Pancreas (tissue), 10 donors: ENCODE results near the gene ME3. TPM values are rescaled to one million over a fixed set of nuclear protein-coding genes. Genes with fewer than 3 reads are reported as not detected.
A peak's percentile ranks its signal among the peaks of the same experiment; 100 is the strongest.

ENCODE experiments used
- ATAC-seq, 4 donors: fragments of 200-7000 bp; cut with Tn5 transposase; one replicate each; pipeline versions ENCODE4 v1.8.0 to v1.9.1; 2020; ENCODE audit warnings: mild to moderate bottlenecking in 4 of 4, moderate library complexity in 4 of 4
- DNase-seq, 6 donors: peaks; one replicate each; pipeline ENCODE4 v3.0.0-alpha.2; 2020
- FAIRE-seq: peaks from 2 replicates; lab custom pipeline; 2012; peaks lifted over from hg19 to GRCh38; lab: Jason Lieb, UNC
- H3K27ac ChIP-seq, 4 donors: fragments of 200-600 bp; sonication (generic); 1 replicate in 3 of 4; 2 replicates in 1 of 4; pipeline versions ENCODE4 v1.5.0 to v1.8.0; 2020
- H3K27me3 ChIP-seq, 4 donors: fragments of 200-600 bp; one replicate each; pipeline ENCODE4 v1.8.0; 2021
- H3K36me3 ChIP-seq, 3 donors: fragments of 200-600 bp; sonication (generic) in 1 of 3; one replicate each; pipeline versions ENCODE4 v1.5.0 to v1.8.0; 2020 to 2021
- H3K4me1 ChIP-seq, 3 donors: fragments of 200-600 bp; one replicate each; pipeline ENCODE4 v1.8.0; 2021
- H3K4me3 ChIP-seq, 4 donors: fragments of 200-600 bp; sonication (generic) in 2 of 4; one replicate each; pipeline versions ENCODE4 v1.5.0 to v1.8.0; 2020 to 2021
- H3K9me3 ChIP-seq, 4 donors: fragments of 200-600 bp; one replicate each; pipeline ENCODE4 v1.8.0; 2021
- CTCF ChIP-seq, 4 donors: fragments of 200-600 bp; sonication (generic) in 3 of 4; IDR thresholded peaks; one replicate each; pipeline versions ENCODE4 v1.5.0 to v1.8.0; 2021; ENCODE audit warnings: antibody characterized with exemption in 4 of 4
- WGBS, 2 donors: extraction: QIAGEN DNeasy Blood & Tissue Kit; methylation state at CpG; one replicate each; pipeline ENCODE4 v1.1.7; 2013; 5-methylcytosine and 5-hydroxymethylcytosine counted together
- intact Hi-C, 3 donors: fragments of 100-400 bp; cut with DNase I; formaldehyde crosslinking; loops; one replicate each; pipeline versions ENCODE4 v1.11.1 to v1.14.2; 2022
- polyA plus RNA-seq, 2 donors: library from polyadenylated mRNA; stranded (reverse); fragments of 200-250 nt; gene quantifications; one replicate each; pipeline ENCODE4 v1.2.3, GENCODE V29; 2013
- total RNA-seq, 6 donors: library from RNA; stranded (reverse); fragmentation: NEBNext Ultra II Directional in 4 of 6; extraction: Animal tissue kit (Norgen Biotek cat#: 25700) in 4 of 6; gene quantifications; one replicate each; pipeline versions ENCODE4 v1.2.1 to v1.2.4, GENCODE V29; 2021 to 2023
- donor health status: healthy with polysubstance abuse.
- donor health status: DM: no; HTN: no; CAD: no; lungs with moderate emphysema.
- donor health status: DM: no; HTN: no; CAD: no.
- donor health status: control.
- donor health status: control.
- donor health status: Bipolar disorder and iron deficiency.
- donor health status: DM: yes; HTN: yes; CAD: no.
- donor health status: DM: no; HTN: no; CAD: no.
- donor health status: DM: no; HTN: no; CAD: no.
- donor health status: DM: yes; HTN: yes; CAD: no.

ME3 gene
- total and polyA plus RNA-seq, 8 donors, result 6.5 to 38.8 (median 13.2) TPM

- Histone ChIP-seq H3K36me3 (no peaks in the 10 kb centered on the region), H3K4me1 (no peaks in the 10 kb centered on the region), H3K9me3 (no peaks in the 10 kb centered on the region), H3K27me3 (no peaks in the 10 kb centered on the region), H3K4me3 (no peak overlapping the region), H3K27ac (no peak overlapping the region)
- ATAC-seq, result no peak
- FAIRE-seq, result no peak
- WGBS, 2 donors, result 93 to 97% methylated on average over 2 of the region's 2 CpGs
- no peak for DNase-seq
- TF ChIP-seq CTCF (IDR thresholded peaks at IDR 0.05), result no peak
- intact Hi-C loops, result no loop called here
Measured at GRCh38 chr11:86396396-86396795, 276.0 kb downstream of the ME3 start.

GRCh38 chr11:86395061-86395551 is 277.3 kb downstream of the ME3 start:
- H3K27me3 ChIP-seq, result no peaks in the 10 kb centered on the region
- ATAC-seq (peak in 3 of 4 donors; percentile 54 to 79 (median 58)), DNase-seq (no peak), FAIRE-seq (no peak)
- no peaks in the 10 kb centered on the region for H3K9me3 ChIP-seq
- no peak overlapping the region for H3K4me3 ChIP-seq
- H3K27ac ChIP-seq, result no peak overlapping the region
- no peaks in the 10 kb centered on the region for H3K36me3 ChIP-seq
- H3K4me1 ChIP-seq, result no peaks in the 10 kb centered on the region
- intact Hi-C loops, result no loop called here
- no peak for TF ChIP-seq CTCF (IDR thresholded peaks at IDR 0.05)
- 45 to 46% methylated on average over 6 of the region's 6 CpGs for WGBS, 2 donors

Other genes starting within 250 kb of the ME3 start
- gene PRSS23, start 127.9 kb upstream of the ME3 start, total RNA-seq, result 10 to 100 TPM in 5 of 6 donors, 1 to 10 TPM in 1; 6.0 to 29.4 (median 12.7) TPM
- 10 to 100 TPM in 1 of 2 donors, 1 to 10 TPM in 1; 4.4 to 11.4 TPM for gene PRSS23, start 127.9 kb upstream of the ME3 start, polyA plus RNA-seq